H9 (cell line): ENCODE results near the gene RXFP3. TPM values are rescaled to one million over a fixed set of nuclear protein-coding genes. Genes with fewer than 3 reads are reported as not detected.

Experiments
- DNase-seq: peaks from one replicate; pipeline ENCODE4 v3.0.0-alpha.2; 2017
- H2AFZ ChIP-seq: one replicate; pipeline ENCODE4 v1.6.1; 2013; ENCODE audit warnings: mild to moderate bottlenecking, low read length, control low read depth, moderate library complexity
- H2AK5ac ChIP-seq: 2 replicates; pipeline ENCODE4 v1.6.1; 2013; ENCODE audit warnings: low read length, control low read depth, mixed read lengths; ENCODE audit not compliant: insufficient read length
- H2BK120ac ChIP-seq: one replicate; pipeline ENCODE4 v1.6.1; 2013; ENCODE audit warnings: low read depth, mild to moderate bottlenecking, low read length, control low read depth, inconsistent platforms; ENCODE audit not compliant: poor library complexity, severe bottlenecking
- H2BK12ac ChIP-seq: 2 replicates; pipeline ENCODE4 v1.6.1; 2013; ENCODE audit warnings: low read length, control low read depth, mixed read lengths, low read depth; ENCODE audit not compliant: insufficient read length
- H2BK15ac ChIP-seq: 2 replicates; pipeline ENCODE4 v1.6.1; 2013; ENCODE audit warnings: low read depth, low read length, control low read depth
- H2BK20ac ChIP-seq: one replicate; pipeline ENCODE4 v1.6.1; 2013; ENCODE audit warnings: low read depth, mild to moderate bottlenecking, low read length, control low read depth, inconsistent platforms; ENCODE audit not compliant: poor library complexity, severe bottlenecking
- H2BK5ac ChIP-seq: 2 replicates; pipeline ENCODE4 v1.6.1; 2013; ENCODE audit warnings: low read length, control low read depth, mixed read lengths; ENCODE audit not compliant: insufficient read length
- H3K14ac ChIP-seq: 2 replicates; pipeline ENCODE4 v1.6.1; 2013; ENCODE audit warnings: low read length, control low read depth; ENCODE audit not compliant: insufficient read depth
- H3K18ac ChIP-seq: 2 replicates; pipeline ENCODE4 v1.6.1; 2013; ENCODE audit warnings: low read depth, mild to moderate bottlenecking, mixed read lengths, low read length, control low read depth; ENCODE audit not compliant: insufficient read length
- H3K23ac ChIP-seq: 2 replicates; pipeline ENCODE4 v1.6.1; 2013; ENCODE audit warnings: low read length, control low read depth, mixed read lengths, low read depth; ENCODE audit not compliant: insufficient read length
- H3K23me2 ChIP-seq: 2 replicates; pipeline ENCODE4 v1.6.1; 2013; ENCODE audit warnings: low read depth, mild to moderate bottlenecking, mixed read lengths, low read length, control low read depth; ENCODE audit not compliant: insufficient read length, poor library complexity, severe bottlenecking
- H3K27ac ChIP-seq: 2 replicates; pipeline ENCODE4 v1.5.1; 2013; ENCODE audit warnings: low read length, control low read depth, mixed read lengths, low read depth; ENCODE audit not compliant: insufficient read length
- H3K27me3 ChIP-seq: 2 replicates; pipeline ENCODE4 v1.6.1; 2013; ENCODE audit warnings: low read length, control low read depth, inconsistent platforms; ENCODE audit not compliant: insufficient read depth
- H3K4ac ChIP-seq: 2 replicates; pipeline ENCODE4 v1.6.1; 2013; ENCODE audit warnings: low read depth, mild to moderate bottlenecking, control low read depth, inconsistent platforms, low read length, moderate library complexity
- H3K4me1 ChIP-seq: 2 replicates; pipeline ENCODE4 v1.6.1; 2013; ENCODE audit warnings: low read length, control low read depth, inconsistent platforms; ENCODE audit not compliant: insufficient read depth
- H3K4me2 ChIP-seq: 2 replicates; pipeline ENCODE4 v1.6.1; 2013; ENCODE audit warnings: low read length, control low read depth, mixed read lengths; ENCODE audit not compliant: insufficient read length, insufficient read depth
- H3K56ac ChIP-seq: 2 replicates; pipeline ENCODE4 v1.6.1; 2013; ENCODE audit warnings: low read depth, mild to moderate bottlenecking, mixed read lengths, low read length, control low read depth; ENCODE audit not compliant: insufficient read length
- H3K79me1 ChIP-seq: 2 replicates; pipeline ENCODE4 v1.6.1; 2013; ENCODE audit warnings: low read depth, mild to moderate bottlenecking, moderate library complexity, low read length, control low read depth, inconsistent platforms; ENCODE audit not compliant: insufficient read depth, poor library complexity, severe bottlenecking
- H3K79me2 ChIP-seq: 2 replicates; pipeline ENCODE4 v1.6.1; 2013; ENCODE audit warnings: low read length, control low read depth, inconsistent platforms; ENCODE audit not compliant: insufficient read depth
- H3K9ac ChIP-seq: 2 replicates; pipeline ENCODE4 v1.6.1; 2013; ENCODE audit warnings: low read length, control low read depth, mixed read lengths; ENCODE audit not compliant: insufficient read length; ENCODE audit errors: extremely low read depth
- H3K9me3 ChIP-seq: one replicate; pipeline ENCODE4 v1.6.1; 2013; ENCODE audit warnings: low read depth, low read length, inconsistent platforms; ENCODE audit not compliant: control insufficient read depth
- H3T11ph ChIP-seq: one replicate; pipeline ENCODE4 v1.6.1; 2013; ENCODE audit warnings: mild to moderate bottlenecking, low read length, control low read depth, inconsistent platforms
- H4K20me1 ChIP-seq: one replicate; pipeline ENCODE4 v1.6.1; 2013; ENCODE audit not compliant: control insufficient read depth, insufficient read length, insufficient read depth
- H4K5ac ChIP-seq: 2 replicates; pipeline ENCODE4 v1.6.1; 2013; ENCODE audit warnings: low read depth, mild to moderate bottlenecking, mixed read lengths, low read length, control low read depth; ENCODE audit not compliant: insufficient read length
- H4K8ac ChIP-seq: replicated peaks from 2 replicates; pipeline ENCODE4 v1.6.1; 2013; ENCODE audit warnings: low read length, control low read depth, mixed read lengths, low read depth; ENCODE audit not compliant: insufficient read length
- H4K91ac ChIP-seq: 2 replicates; pipeline ENCODE4 v1.6.1; 2013; ENCODE audit warnings: low read depth, mild to moderate bottlenecking, moderate library complexity, mixed read lengths, low read length, control low read depth; ENCODE audit not compliant: insufficient read length
- H3K27ac Mint-ChIP-seq, 3 experiments: 2 replicates in 2 of 3; 3 replicates in 1 of 3; pipeline ENCODE4 v1.8.0; 2020 to 2021; ENCODE audit warnings: mixed read lengths in 3 of 3, mild to moderate bottlenecking in 1 of 3, moderate library complexity in 1 of 3
- H3K27me3 Mint-ChIP-seq: 2 replicates; pipeline ENCODE4 v1.8.0; 2021; ENCODE audit warnings: low read depth, mild to moderate bottlenecking, moderate library complexity, mixed read lengths
- H3K36me3 Mint-ChIP-seq, 3 experiments: 2 replicates in 2 of 3; 3 replicates in 1 of 3; pipeline ENCODE4 v1.8.0; 2020 to 2021; ENCODE audit warnings: low read depth in 3 of 3, mixed read lengths in 3 of 3; ENCODE audit not compliant: insufficient read depth in 1 of 3
- H3K4me1 Mint-ChIP-seq, 2 experiments: 2 replicates each; pipeline ENCODE4 v1.8.0; 2020; ENCODE audit warnings: mixed read lengths in 2 of 2
- H3K4me3 Mint-ChIP-seq, 2 experiments: 2 replicates in 1 of 2; 3 replicates in 1 of 2; pipeline ENCODE4 v1.8.0; 2020 to 2021; ENCODE audit warnings: mild to moderate bottlenecking in 2 of 2, mixed read lengths in 2 of 2, moderate library complexity in 1 of 2
- H3K9me3 Mint-ChIP-seq, 2 experiments: 2 replicates in 1 of 2; 3 replicates in 1 of 2; pipeline ENCODE4 v1.8.0; 2020; ENCODE audit warnings: mild to moderate bottlenecking in 2 of 2, mixed read lengths in 2 of 2, moderate library complexity in 1 of 2
- WGBS: extraction: QIAGEN DNeasy Blood & Tissue Kit; methylation state at CpG from one replicate; pipeline ENCODE4 v1.1.7; 2013; ENCODE audit warnings: missing lambda C conversion rate, low lambda C conversion rate, mixed read lengths; ENCODE audit not compliant: insufficient read length; ENCODE audit errors: extremely low coverage; 5-methylcytosine and 5-hydroxymethylcytosine counted together
- total RNA-seq: library from RNA; stranded (reverse); gene quantifications from 2 replicates; pipeline ENCODE4 v1.2.1, GENCODE V29; 2021
- TF ChIP-seq, protein P1 (sequence below): fragments of 200-600 bp; sonication (generic); conservative IDR thresholded peaks from 3 replicates; pipeline ENCODE4 v1.8.0; 2021; ENCODE audit warnings: antibody characterized with exemption, mild to moderate bottlenecking

Gene RXFP3
- total RNA-seq, 1 experiment from 2014 or later: not detected

DNA sequence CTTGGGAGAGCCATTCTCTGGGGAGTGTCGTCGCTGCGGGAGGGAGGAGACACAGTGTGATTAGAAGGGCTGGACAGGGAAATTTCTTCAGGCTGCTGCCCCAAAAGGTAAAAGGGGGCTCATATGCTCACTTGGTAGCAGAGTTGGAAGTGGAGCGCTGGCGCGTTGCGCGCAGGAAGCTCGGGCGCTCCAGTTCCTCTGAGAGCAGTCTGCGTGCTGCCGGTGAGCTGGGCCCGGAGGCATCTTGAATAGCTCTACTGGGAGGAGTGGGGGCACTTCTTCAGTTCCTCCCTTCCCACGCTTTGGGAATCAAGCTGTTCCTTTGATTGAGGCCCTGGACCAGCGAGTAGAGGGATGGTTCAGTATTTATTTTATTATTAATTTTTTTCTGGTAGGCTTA, 2.7 kb downstream of the RXFP3 start:
- TF ChIP-seq, protein P1, sequence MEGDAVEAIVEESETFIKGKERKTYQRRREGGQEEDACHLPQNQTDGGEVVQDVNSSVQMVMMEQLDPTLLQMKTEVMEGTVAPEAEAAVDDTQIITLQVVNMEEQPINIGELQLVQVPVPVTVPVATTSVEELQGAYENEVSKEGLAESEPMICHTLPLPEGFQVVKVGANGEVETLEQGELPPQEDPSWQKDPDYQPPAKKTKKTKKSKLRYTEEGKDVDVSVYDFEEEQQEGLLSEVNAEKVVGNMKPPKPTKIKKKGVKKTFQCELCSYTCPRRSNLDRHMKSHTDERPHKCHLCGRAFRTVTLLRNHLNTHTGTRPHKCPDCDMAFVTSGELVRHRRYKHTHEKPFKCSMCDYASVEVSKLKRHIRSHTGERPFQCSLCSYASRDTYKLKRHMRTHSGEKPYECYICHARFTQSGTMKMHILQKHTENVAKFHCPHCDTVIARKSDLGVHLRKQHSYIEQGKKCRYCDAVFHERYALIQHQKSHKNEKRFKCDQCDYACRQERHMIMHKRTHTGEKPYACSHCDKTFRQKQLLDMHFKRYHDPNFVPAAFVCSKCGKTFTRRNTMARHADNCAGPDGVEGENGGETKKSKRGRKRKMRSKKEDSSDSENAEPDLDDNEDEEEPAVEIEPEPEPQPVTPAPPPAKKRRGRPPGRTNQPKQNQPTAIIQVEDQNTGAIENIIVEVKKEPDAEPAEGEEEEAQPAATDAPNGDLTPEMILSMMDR: no peak
- WGBS: no CpG with 5 or more reads among the region's 15 CpGs
- Mint-ChIP-seq H3K27me3 (peaks cover 38% of the 10 kb centered on the region), H3K4me1 (peaks cover 18 to 25% of the 10 kb centered on the region in 2 experiments), H3K9me3 (no peaks in the 10 kb centered on the region), H3K36me3 (no peaks in the 10 kb centered on the region), H3K4me3 (peak overlapping the region in 1 of 2 experiments; percentile 49; a peak in 1 of 5 replicates), H3K27ac (no peak overlapping the region)
- H2AFZ ChIP-seq: no peak overlapping the region
- no peak overlapping the region for H4K8ac ChIP-seq
- H3K9me3 ChIP-seq: no peaks in the 10 kb centered on the region
- H2BK120ac ChIP-seq: no peak overlapping the region
- no peak overlapping the region for H3K18ac ChIP-seq
- DNase-seq: no peak
- H3T11ph ChIP-seq: no peak overlapping the region
- H2BK20ac ChIP-seq: no peak overlapping the region
- H2AK5ac ChIP-seq: no peak overlapping the region
- no peak overlapping the region for H2BK12ac ChIP-seq
- peaks cover 11% of the 10 kb centered on the region; the same call in 1 of the 2 replicates for H3K27me3 ChIP-seq
- no peak overlapping the region for H3K14ac ChIP-seq
- no peaks in the 10 kb centered on the region for H3K4me1 ChIP-seq
- no peaks in the 10 kb centered on the region for H3K79me2 ChIP-seq
- no peak overlapping the region for H2BK5ac ChIP-seq
- no peak overlapping the region for H3K4ac ChIP-seq
- no peaks in the 10 kb centered on the region for H4K20me1 ChIP-seq
- no peak overlapping the region for H4K91ac ChIP-seq
- no peak overlapping the region for H3K27ac ChIP-seq
- no peak overlapping the region for H3K56ac ChIP-seq
- no peak overlapping the region for H2BK15ac ChIP-seq
- H3K4me2 ChIP-seq: no peak overlapping the region
- H3K23me2 ChIP-seq: peaks cover 10% of the 10 kb centered on the region
- no peaks in the 10 kb centered on the region for H3K79me1 ChIP-seq
- H3K9ac ChIP-seq: no peak overlapping the region
- no peak overlapping the region for H4K5ac ChIP-seq
- H3K23ac ChIP-seq: no peak overlapping the region
